GM13976 (cell line): ENCODE measurements around the gene NOSTRIN.
"Not testable (repeated sequence)": the region's sequence is repeated elsewhere in the genome, so short reads cannot be mapped to it uniquely, and the experiment has no call there.

Experiments used
- DNase-seq: peaks from one replicate; pipeline ENCODE4 v3.0.0; 2012; ENCODE audit warnings: low spot score
- CTCF ChIP-seq: IDR thresholded peaks from 2 replicates; pipeline ENCODE4 v1.5.1; 2012; ENCODE audit warnings: borderline replicate concordance, mild to moderate bottlenecking; ENCODE audit not compliant: insufficient read depth; ENCODE audit errors: extremely low read depth, missing control alignments, control extremely low read depth
- in situ Hi-C: fragments of 300-500 bp; cut with MboI; formaldehyde crosslinking; loops from one replicate; pipeline ENCODE4 v1.12.0; 2022; ENCODE audit warnings: low sequenced_read_pairs, mixed read lengths, inconsistent platforms; ENCODE audit not compliant: unreplicated experiment

Gene NOSTRIN

GRCh38 chr2:168855601-168856000 lies 53.2 kb downstream of the NOSTRIN start:
- in situ Hi-C loops, result no loop called here
- no peak for TF ChIP-seq CTCF
- DNase-seq, result no peak

GRCh38 chr2:168858146-168858545 lies 55.7 kb downstream of the NOSTRIN start:
- in situ Hi-C loops, result no loop called here
- no peak for TF ChIP-seq CTCF
- no peak for DNase-seq

- DNase-seq, in situ Hi-C loops: not testable (repeated sequence)
Measured at GRCh38 chr2:168867164-168867563, 64.7 kb downstream of the NOSTRIN start.

GRCh38 chr2:168870369-168870768 lies 67.9 kb downstream of the NOSTRIN start:
- DNase-seq, in situ Hi-C loops: not testable (repeated sequence)

- in situ Hi-C loops, DNase-seq: not testable (repeated sequence)
Measured at GRCh38 chr2:168870824-168871223, 68.4 kb downstream of the NOSTRIN start.

- in situ Hi-C loops, result no loop called here
- no peak for TF ChIP-seq CTCF
- no peak for DNase-seq
Measured at GRCh38 chr2:168874368-168875054, 72.1 kb downstream of the NOSTRIN start.

GRCh38 chr2:168882163-168882562 lies 79.7 kb downstream of the NOSTRIN start:
- DNase-seq, in situ Hi-C loops: not testable (repeated sequence)

- in situ Hi-C loops, result no loop called here
- DNase-seq, result no peak
- TF ChIP-seq CTCF, result no peak
Measured at GRCh38 chr2:168884975-168885374, 82.5 kb downstream of the NOSTRIN start.

- in situ Hi-C loops, result no loop called here
- DNase-seq, result no peak
- no peak for TF ChIP-seq CTCF
Measured at GRCh38 chr2:168889635-168890005, 87.2 kb downstream of the NOSTRIN start.
